Adipocyte (in vitro differentiated cells): Measurements from ENCODE around the gene BSX.
A peak's percentile ranks its signal among the peaks of the same experiment; 100 is the strongest.

Experiments used
- DNase-seq: peaks from one replicate; pipeline ENCODE4 v3.0.0-alpha.2; 2015; ENCODE audit warnings: low read depth
- H3K27me3 ChIP-seq: replicated peaks from 2 replicates; pipeline ENCODE4 v1.7.0; 2013; ENCODE audit warnings: mild to moderate bottlenecking, low read length, moderate library complexity; ENCODE audit not compliant: control insufficient read depth, insufficient read depth
- H3K36me3 ChIP-seq: 2 replicates; pipeline ENCODE4 v1.7.0; 2013; ENCODE audit warnings: low read length, mild to moderate bottlenecking, moderate library complexity; ENCODE audit not compliant: control insufficient read depth, insufficient read depth, severe bottlenecking
- H3K4me1 ChIP-seq: 2 replicates; pipeline ENCODE4 v1.7.0; 2013; ENCODE audit warnings: mild to moderate bottlenecking, low read length, moderate library complexity; ENCODE audit not compliant: control insufficient read depth, insufficient read depth
- H3K4me3 ChIP-seq: 2 replicates; pipeline ENCODE4 v1.7.0; 2013; ENCODE audit warnings: mild to moderate bottlenecking, low read length, moderate library complexity
- H3K9ac ChIP-seq: 2 replicates; pipeline ENCODE4 v1.7.0; 2013; ENCODE audit warnings: mild to moderate bottlenecking, low read length, moderate library complexity
- H3K9me3 ChIP-seq: 2 replicates; pipeline ENCODE4 v1.7.0; 2013; ENCODE audit warnings: mild to moderate bottlenecking, low read length, moderate library complexity; ENCODE audit not compliant: control insufficient read depth

The BSX gene

GRCh38 chr11:122938557-122938956, 43.1 kb downstream of the BSX start:
- Histone ChIP-seq H3K4me3 (no peak overlapping the region), H3K9ac (no peak overlapping the region), H3K27me3 (no peaks in the 10 kb centered on the region), H3K4me1 (peaks cover 4% of the 10 kb centered on the region), H3K36me3 (no peaks in the 10 kb centered on the region), H3K9me3 (no peaks in the 10 kb centered on the region)
- no peak for DNase-seq

- Histone ChIP-seq H3K9ac (no peak overlapping the region), H3K4me1 (peaks cover 8% of the 10 kb centered on the region), H3K27me3 (no peaks in the 10 kb centered on the region), H3K4me3 (no peak overlapping the region), H3K9me3 (no peaks in the 10 kb centered on the region), H3K36me3 (no peaks in the 10 kb centered on the region)
- no peak for DNase-seq
Measured at GRCh38 chr11:122937983-122938382, 43.7 kb downstream of the BSX start.

- peaks cover 11% of the 10 kb centered on the region for H3K4me1 ChIP-seq
- H3K36me3 ChIP-seq = no peaks in the 10 kb centered on the region
- H3K9me3 ChIP-seq = no peaks in the 10 kb centered on the region
- H3K27me3 ChIP-seq = no peaks in the 10 kb centered on the region
- H3K9ac ChIP-seq = no peak overlapping the region
- DNase-seq = peak; percentile 6
- no peak overlapping the region for H3K4me3 ChIP-seq
Measured at GRCh38 chr11:122933416-122933815, 48.2 kb downstream of the BSX start.

GRCh38 chr11:122931510-122931909, 50.1 kb downstream of the BSX start:
- H3K9ac ChIP-seq = no peak overlapping the region
- no peak for DNase-seq
- no peaks in the 10 kb centered on the region for H3K27me3 ChIP-seq
- H3K36me3 ChIP-seq = no peaks in the 10 kb centered on the region
- no peak overlapping the region for H3K4me3 ChIP-seq
- peaks cover 11% of the 10 kb centered on the region for H3K4me1 ChIP-seq
- no peaks in the 10 kb centered on the region for H3K9me3 ChIP-seq
